ENCODE data around the gene KLHL26. TPM values are rescaled to one million over a fixed set of nuclear protein-coding genes. Genes with fewer than 3 reads are reported as not detected.

The KLHL26 gene
- total and polyA plus RNA-seq, 9 donors, result 1.6 to 24.0 (median 10.6) TPM

GRCh38 chr19:18653853-18654252 lies 17.0 kb downstream of the KLHL26 start:
- peaks cover 26% of the 10 kb centered on the region for H3K4me1 ChIP-seq (ENCODE audit: insufficient read depth)
- TF ChIP-seq CTCF (IDR thresholded peaks at IDR 0.05) (no peak), POLR2A (IDR thresholded peaks at IDR 0.05) (no peak), EP300 (IDR thresholded peaks at IDR 0.05) (no peak)
- intact Hi-C loops (cut with DNase I), result no loop called here

DNA sequence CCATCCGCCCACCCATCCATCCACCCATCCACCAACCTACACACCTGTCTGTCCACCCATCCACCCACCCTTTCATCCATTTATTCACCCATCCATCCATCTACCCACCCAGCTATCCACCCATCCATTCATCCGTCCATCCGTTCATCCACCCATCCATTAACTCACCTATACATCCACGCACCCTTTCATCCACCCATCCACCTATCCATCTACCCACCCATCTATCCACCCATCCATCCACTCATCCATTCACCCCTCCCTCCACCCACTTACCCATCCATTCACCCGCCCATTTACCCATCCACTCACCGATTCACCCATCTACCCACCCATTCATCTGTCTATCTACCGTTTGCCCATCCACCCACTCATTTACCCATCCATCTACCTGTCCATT lies 17.6 kb downstream of the KLHL26 start:
- no peak overlapping the region for H3K4me3 ChIP-seq
- H3K9me3 ChIP-seq, result no peaks in the 10 kb centered on the region
- intact Hi-C loops (cut with DNase I), result no loop called here
- H3K36me3 ChIP-seq, result no peaks in the 10 kb centered on the region
- H3K4me1 ChIP-seq (ENCODE audit: insufficient read depth), result peaks cover 20% of the 10 kb centered on the region
- no peaks in the 10 kb centered on the region for H3K27me3 ChIP-seq
- WGBS, 3 donors, result 96 to 97% (median 97%) methylated on average over 7 of the region's 7 CpGs
- TF ChIP-seq CTCF (IDR thresholded peaks at IDR 0.05), result no peak
- no peak for TF ChIP-seq POLR2A (IDR thresholded peaks at IDR 0.05)
- TF ChIP-seq EP300 (IDR thresholded peaks at IDR 0.05), result no peak
- no peak for DNase-seq
- H3K27ac ChIP-seq, result no peak overlapping the region

More at GRCh38 chr19:18653853-18654252, 17.0 kb downstream of the KLHL26 start:
- H3K9me3 ChIP-seq, result no peaks in the 10 kb centered on the region
- no peak for DNase-seq
- no peak overlapping the region for H3K27ac ChIP-seq
- H3K27me3 ChIP-seq, result no peaks in the 10 kb centered on the region
- no peak overlapping the region for H3K4me3 ChIP-seq
- H3K36me3 ChIP-seq, result no peaks in the 10 kb centered on the region
- 97 to 100% (median 100%) methylated on average over 1 of the region's 1 CpG for WGBS, 3 donors

- no peak for TF ChIP-seq CTCF (IDR thresholded peaks at IDR 0.05)
- no peak for TF ChIP-seq POLR2A (IDR thresholded peaks at IDR 0.05)
- no peak for TF ChIP-seq EP300 (IDR thresholded peaks at IDR 0.05)
- Histone ChIP-seq H3K4me3 (no peak overlapping the region), H3K27ac (no peak overlapping the region), H3K9me3 (no peaks in the 10 kb centered on the region), H3K27me3 (no peaks in the 10 kb centered on the region), H3K36me3 (no peaks in the 10 kb centered on the region), H3K4me1 (ENCODE audit: insufficient read depth) (peaks cover 17% of the 10 kb centered on the region)
- DNase-seq, result no peak
- WGBS, 3 donors, result 93 to 94% (median 94%) methylated on average over 13 of the region's 13 CpGs
- intact Hi-C loops (cut with DNase I), result no loop called here
Measured at GRCh38 chr19:18655173-18655844, 18.5 kb downstream of the KLHL26 start.

- peaks cover 8% of the 10 kb centered on the region for H3K4me1 ChIP-seq (ENCODE audit: insufficient read depth)
- WGBS, 3 donors, result 78 to 80% (median 79%) methylated on average over 19 of the region's 19 CpGs
- no peaks in the 10 kb centered on the region for H3K9me3 ChIP-seq
- H3K27ac ChIP-seq, result no peak overlapping the region
- H3K27me3 ChIP-seq, result no peaks in the 10 kb centered on the region
- intact Hi-C loops (cut with DNase I), result no loop called here
- TF ChIP-seq CTCF (IDR thresholded peaks at IDR 0.05), result no peak
- H3K36me3 ChIP-seq, result no peaks in the 10 kb centered on the region
- no peak for DNase-seq
- H3K4me3 ChIP-seq, result no peak overlapping the region
Measured at GRCh38 chr19:18656337-18657086, 19.7 kb downstream of the KLHL26 start.
